ENCODE measurements around the gene ALPP.

Gene ALPP

DNA sequence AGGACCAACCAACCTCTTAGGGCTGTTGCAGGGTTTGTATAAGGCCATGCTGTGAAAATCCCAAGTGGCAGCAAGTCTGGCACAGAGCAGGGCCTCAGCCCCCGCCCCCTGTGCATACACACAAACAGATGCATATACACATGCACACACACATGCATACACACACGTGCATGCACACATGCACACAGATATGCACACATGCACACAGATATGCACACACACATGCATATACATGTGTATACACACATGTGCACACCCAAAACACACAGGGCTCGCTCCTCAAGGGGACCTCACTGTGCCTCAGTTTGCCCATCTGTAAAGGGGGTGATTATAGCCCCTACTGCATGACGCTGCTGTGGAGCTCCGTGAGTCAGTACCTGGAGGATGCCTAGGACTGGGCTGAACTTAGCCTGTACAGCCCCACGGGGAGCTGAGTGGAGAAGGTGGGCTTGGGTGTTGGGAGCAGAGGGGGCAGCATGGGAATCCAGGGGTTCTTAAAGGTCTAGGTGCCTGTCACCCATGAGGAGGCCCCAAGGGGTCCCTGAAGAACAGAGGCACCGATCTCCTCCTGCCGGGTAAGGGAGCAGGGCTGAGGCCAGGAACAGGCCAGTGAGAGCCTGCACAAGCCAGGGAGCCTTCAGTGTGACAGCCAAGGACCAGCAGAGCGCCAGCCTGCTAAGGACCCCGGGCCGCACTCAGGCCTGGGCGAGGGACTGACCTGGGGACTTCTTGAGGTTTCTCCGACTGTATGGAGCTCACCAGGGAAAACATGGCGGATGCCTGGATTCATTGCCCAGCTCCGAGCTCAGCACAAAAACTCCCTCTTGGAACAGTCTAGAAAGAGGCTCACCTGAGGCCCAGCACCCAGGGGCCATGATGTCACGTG, 53.4 kb downstream of the ALPP start:
- DNase-seq = no peak

Data from activated CD4-positive, alpha-beta T cell treated with anti-CD3 and anti-CD28 coated beads for 48 hours (primary cell).